Glutamatergic neuron (in vitro differentiated cells): ENCODE data around the gene IL11RA. TPM values are rescaled to one million over a fixed set of nuclear protein-coding genes. Genes with fewer than 3 reads are reported as not detected.
A peak's percentile ranks its signal among the peaks of the same experiment; 100 is the strongest.

Experiments used
- DNase-seq: peaks from one replicate; pipeline ENCODE4 v3.0.0; 2022
- H3K27ac Mint-ChIP-seq: one replicate; pipeline ENCODE4 v1.8.0; 2020; ENCODE audit warnings: mild to moderate bottlenecking, mixed read lengths, inconsistent platforms; ENCODE audit not compliant: unreplicated experiment
- H3K27me3 Mint-ChIP-seq: one replicate; pipeline ENCODE4 v1.8.0; 2020; ENCODE audit warnings: mild to moderate bottlenecking, moderate library complexity, mixed read lengths, inconsistent platforms; ENCODE audit not compliant: unreplicated experiment
- H3K36me3 Mint-ChIP-seq: one replicate; pipeline ENCODE4 v1.8.0; 2020; ENCODE audit warnings: mild to moderate bottlenecking, mixed read lengths, inconsistent platforms; ENCODE audit not compliant: unreplicated experiment
- H3K4me1 Mint-ChIP-seq: one replicate; pipeline ENCODE4 v1.8.0; 2020; ENCODE audit warnings: mild to moderate bottlenecking, low read depth, mixed read lengths, inconsistent platforms; ENCODE audit not compliant: unreplicated experiment
- H3K4me3 Mint-ChIP-seq: one replicate; pipeline ENCODE4 v1.8.0; 2020; ENCODE audit warnings: mild to moderate bottlenecking, mixed read lengths, inconsistent platforms; ENCODE audit not compliant: unreplicated experiment
- H3K9me3 Mint-ChIP-seq: one replicate; pipeline ENCODE4 v1.8.0; 2020; ENCODE audit warnings: mild to moderate bottlenecking, moderate library complexity, mixed read lengths, inconsistent platforms; ENCODE audit not compliant: unreplicated experiment
- total RNA-seq: library from RNA; stranded (reverse); fragmentation: NEBNext Ultra II Directional; extraction: Animal tissue kit (Norgen Biotek cat#: 25700); gene quantifications from one replicate; pipeline ENCODE4 v1.2.1, GENCODE V29; 2021; ENCODE audit not compliant: unreplicated experiment
- TF ChIP-seq, protein P1 (sequence below): fragments of 200-600 bp; sonication (generic); IDR thresholded peaks from one replicate; pipeline ENCODE4 v1.5.0; 2021; ENCODE audit not compliant: partially characterized antibody, unreplicated experiment

The IL11RA gene
- total RNA-seq, 1 donor from 2014 or later = 28.8 TPM

DNA sequence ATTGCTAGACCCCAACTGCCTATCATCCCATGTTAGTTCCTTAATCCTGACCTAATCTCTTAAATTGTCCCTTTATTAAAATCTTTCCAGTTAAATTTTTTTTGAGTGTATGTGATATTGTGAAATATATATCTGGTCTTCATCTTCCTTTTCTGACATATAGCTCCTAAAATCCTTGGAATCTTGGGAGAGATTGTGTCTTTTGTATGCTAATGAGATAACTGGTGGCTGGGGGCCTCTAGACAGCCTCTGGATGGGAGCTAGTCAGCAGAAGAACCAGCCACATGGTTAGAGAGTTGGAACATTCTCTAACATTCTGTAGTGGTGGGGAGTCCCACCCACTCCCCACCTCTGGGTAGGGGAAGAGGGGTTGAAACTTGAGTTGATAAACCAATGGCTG, 42.8 kb downstream of the IL11RA start:
- H3K36me3 Mint-ChIP-seq = peaks cover 5% of the 10 kb centered on the region
- peak overlapping the region; percentile 55 for H3K27ac Mint-ChIP-seq
- H3K4me1 Mint-ChIP-seq = no peaks in the 10 kb centered on the region
- peaks cover under 1% of the 10 kb centered on the region for H3K27me3 Mint-ChIP-seq
- DNase-seq = no peak
- TF ChIP-seq, protein P1, sequence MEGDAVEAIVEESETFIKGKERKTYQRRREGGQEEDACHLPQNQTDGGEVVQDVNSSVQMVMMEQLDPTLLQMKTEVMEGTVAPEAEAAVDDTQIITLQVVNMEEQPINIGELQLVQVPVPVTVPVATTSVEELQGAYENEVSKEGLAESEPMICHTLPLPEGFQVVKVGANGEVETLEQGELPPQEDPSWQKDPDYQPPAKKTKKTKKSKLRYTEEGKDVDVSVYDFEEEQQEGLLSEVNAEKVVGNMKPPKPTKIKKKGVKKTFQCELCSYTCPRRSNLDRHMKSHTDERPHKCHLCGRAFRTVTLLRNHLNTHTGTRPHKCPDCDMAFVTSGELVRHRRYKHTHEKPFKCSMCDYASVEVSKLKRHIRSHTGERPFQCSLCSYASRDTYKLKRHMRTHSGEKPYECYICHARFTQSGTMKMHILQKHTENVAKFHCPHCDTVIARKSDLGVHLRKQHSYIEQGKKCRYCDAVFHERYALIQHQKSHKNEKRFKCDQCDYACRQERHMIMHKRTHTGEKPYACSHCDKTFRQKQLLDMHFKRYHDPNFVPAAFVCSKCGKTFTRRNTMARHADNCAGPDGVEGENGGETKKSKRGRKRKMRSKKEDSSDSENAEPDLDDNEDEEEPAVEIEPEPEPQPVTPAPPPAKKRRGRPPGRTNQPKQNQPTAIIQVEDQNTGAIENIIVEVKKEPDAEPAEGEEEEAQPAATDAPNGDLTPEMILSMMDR = no peak
- H3K9me3 Mint-ChIP-seq = no peaks in the 10 kb centered on the region
- H3K4me3 Mint-ChIP-seq = no peak overlapping the region

DNA sequence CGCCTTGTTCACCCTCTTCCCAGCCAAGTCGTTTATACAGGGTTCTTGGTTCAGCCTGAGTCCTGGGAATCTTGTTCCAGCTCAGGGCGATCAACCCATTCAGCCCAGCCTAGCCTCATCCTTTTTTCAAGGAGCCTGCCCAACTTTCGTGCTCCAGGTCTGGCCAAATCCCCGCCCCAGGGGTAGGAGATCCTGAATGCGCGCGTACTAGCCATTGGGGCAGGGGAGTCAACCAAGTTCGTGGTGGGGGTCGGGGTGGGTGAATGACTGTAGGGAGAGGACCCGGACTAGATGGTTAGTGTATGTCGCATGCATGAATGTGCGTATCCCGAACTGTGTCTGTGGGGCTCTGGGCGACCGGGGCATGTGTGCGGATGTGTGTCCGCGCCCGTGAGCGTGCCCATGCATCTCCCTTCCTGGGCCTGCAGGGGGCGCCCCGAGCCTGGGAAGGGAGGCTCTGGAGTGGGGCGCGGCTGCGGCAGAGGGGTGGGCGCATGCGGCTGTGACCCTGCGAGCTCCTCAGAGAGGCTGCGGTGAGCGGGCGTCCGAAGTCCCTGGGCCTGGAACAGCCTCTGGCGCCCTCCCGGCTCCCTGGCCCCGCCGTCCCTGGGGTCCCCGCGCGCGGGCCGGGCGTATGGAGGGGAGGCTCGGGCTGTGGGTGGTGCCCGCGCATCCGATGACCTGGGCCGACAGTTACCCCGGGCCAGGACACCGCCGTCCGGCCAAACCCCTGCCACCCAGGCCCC, 49.2 kb downstream of the IL11RA start:
- Mint-ChIP-seq H3K27me3 (peaks cover 8% of the 10 kb centered on the region), H3K27ac (no peak overlapping the region), H3K36me3 (peaks cover 7% of the 10 kb centered on the region), H3K4me3 (peak overlapping the region; percentile 42), H3K4me1 (no peaks in the 10 kb centered on the region), H3K9me3 (peaks cover 4% of the 10 kb centered on the region)
- DNase-seq = peak; percentile 90
- TF ChIP-seq, protein P1 = peak; percentile 87

DNA sequence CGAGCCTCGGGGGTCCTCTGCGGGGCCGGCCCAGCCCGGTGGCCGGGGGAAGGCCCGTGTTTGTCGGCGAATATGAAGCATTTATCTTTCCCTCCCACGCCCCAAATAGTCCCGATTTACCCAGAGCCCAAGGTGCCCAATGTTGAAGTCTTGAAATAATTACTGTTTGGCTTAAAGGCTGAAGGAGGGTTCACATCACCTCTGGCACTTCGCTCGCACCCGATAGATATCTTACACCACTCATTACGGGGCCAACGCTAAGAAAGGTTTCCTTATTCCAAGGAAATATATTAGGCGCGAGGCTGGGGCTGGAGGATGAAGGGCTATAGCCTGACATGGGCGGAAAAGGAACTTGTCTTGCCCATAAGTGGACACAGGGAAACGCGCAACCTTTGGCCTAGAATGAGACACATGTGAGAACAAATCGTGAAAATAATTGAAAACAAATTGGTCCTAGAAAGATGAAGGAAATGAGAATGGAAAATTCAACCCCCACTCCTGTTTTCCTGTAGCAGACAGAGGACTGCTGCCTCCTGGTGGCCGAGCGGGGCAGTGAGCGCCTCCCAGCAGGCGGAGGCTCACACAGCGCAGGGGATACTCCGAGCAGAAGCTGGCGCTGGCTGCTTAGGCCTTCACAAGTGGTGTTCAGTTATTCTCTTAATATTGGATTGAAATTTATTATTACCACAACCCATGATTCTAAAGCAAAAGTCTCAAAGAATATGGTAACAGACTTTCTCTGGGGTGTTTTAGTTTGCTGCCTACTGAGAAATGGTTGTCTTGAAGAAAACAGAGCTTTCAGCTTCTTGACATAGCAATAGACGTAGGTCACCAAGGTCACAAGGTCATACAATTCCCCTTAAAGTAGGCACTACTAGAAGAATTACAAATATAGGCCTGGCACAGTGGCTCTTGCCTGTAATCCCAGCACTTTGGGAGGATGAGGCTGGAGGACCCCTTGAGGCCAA, 50.1 kb downstream of the IL11RA start:
- no peak overlapping the region for H3K27ac Mint-ChIP-seq
- peak overlapping the region; percentile 87 for H3K4me3 Mint-ChIP-seq
- DNase-seq = peak; percentile 93
- H3K4me1 Mint-ChIP-seq = no peaks in the 10 kb centered on the region
- TF ChIP-seq, protein P1 = peak; percentile 85
- H3K9me3 Mint-ChIP-seq = peaks cover 8% of the 10 kb centered on the region
- peaks cover 7% of the 10 kb centered on the region for H3K36me3 Mint-ChIP-seq
- H3K27me3 Mint-ChIP-seq = peaks cover 8% of the 10 kb centered on the region

GRCh38 chr9:34707130-34707529, 55.1 kb downstream of the IL11RA start:
- TF ChIP-seq, protein P1 = no peak
- no peaks in the 10 kb centered on the region for H3K36me3 Mint-ChIP-seq
- no peak overlapping the region for H3K4me3 Mint-ChIP-seq

More at GRCh38 chr9:34707130-34707529, 55.1 kb downstream of the IL11RA start:
- Mint-ChIP-seq H3K4me1 (no peaks in the 10 kb centered on the region), H3K27ac (no peak overlapping the region), H3K27me3 (no peaks in the 10 kb centered on the region), H3K9me3 (peaks cover 5% of the 10 kb centered on the region)
- no peak for DNase-seq
